Spleen (tissue), 11 donors: ENCODE results near the gene MED12. TPM values are rescaled to one million over a fixed set of nuclear protein-coding genes. Genes with fewer than 3 reads are reported as not detected.

Experiments used
- DNase-seq: peaks from one replicate; pipeline ENCODE4 v3.0.0-alpha.2; 2020
- H3K27ac ChIP-seq, 8 donors: fragments of 200-600 bp; sonication (generic) in 7 of 8; 1 replicate in 4 of 8; 2 replicates in 4 of 8; pipeline versions ENCODE4 v1.5.0 to v1.8.0; 2016 to 2021; ENCODE audit warnings: inconsistent platforms in 4 of 8, mild to moderate bottlenecking in 4 of 8, moderate library complexity in 1 of 8
- H3K27me3 ChIP-seq, 7 donors: fragments of 200-600 bp; sonication (generic) in 6 of 7; replicated peaks in 1 of 7; 1 replicate in 4 of 7; 2 replicates in 3 of 7; pipeline versions ENCODE4 v1.5.0 to v1.8.0; 2016 to 2021; ENCODE audit warnings: inconsistent platforms in 3 of 7, mild to moderate bottlenecking in 1 of 7
- H3K36me3 ChIP-seq, 6 donors: fragments of 200-600 bp; sonication (generic) in 5 of 6; 1 replicate in 4 of 6; 2 replicates in 2 of 6; pipeline versions ENCODE4 v1.5.0 to v1.8.0; 2016 to 2021; ENCODE audit warnings: inconsistent platforms in 2 of 6
- H3K4me1 ChIP-seq, 6 donors: fragments of 200-600 bp; sonication (generic) in 5 of 6; 1 replicate in 3 of 6; 2 replicates in 3 of 6; pipeline versions ENCODE4 v1.5.0 to v1.8.0; 2016 to 2021; ENCODE audit warnings: inconsistent platforms in 3 of 6
- H3K4me3 ChIP-seq, 8 donors: fragments of 200-600 bp; sonication (generic) in 7 of 8; 1 replicate in 4 of 8; 2 replicates in 4 of 8; pipeline versions ENCODE4 v1.5.0 to v1.8.0; 2016 to 2021; ENCODE audit warnings: inconsistent platforms in 4 of 8, mild to moderate bottlenecking in 4 of 8, moderate library complexity in 2 of 8
- H3K9me3 ChIP-seq, 8 donors: fragments of 200-600 bp; sonication (generic) in 7 of 8; 1 replicate in 4 of 8; 2 replicates in 4 of 8; pipeline versions ENCODE4 v1.5.0 to v1.8.0; 2016 to 2021; ENCODE audit warnings: inconsistent platforms in 4 of 8
- CTCF ChIP-seq, 11 experiments: fragments of 200-600 bp in 7 of 11; fragments of 450-650 bp in 4 of 11; sonication (generic) in 4 of 11; IDR thresholded peaks in 8 of 11; conservative IDR thresholded peaks in 3 of 11; 1 replicate in 7 of 11; 2 replicates in 4 of 11; pipeline versions ENCODE4 v1.4.0 to v1.8.0; 2016 to 2021; ENCODE audit warnings: antibody characterized with exemption in 11 of 11, inconsistent platforms in 4 of 11, mild to moderate bottlenecking in 1 of 11
- POLR2A ChIP-seq, 3 donors: fragments of 450-650 bp; IDR thresholded peaks; one replicate each; pipeline ENCODE4 v1.5.1; 2017; ENCODE audit warnings: antibody characterized with exemption in 3 of 3, mild to moderate bottlenecking in 1 of 3
- POLR2AphosphoS5 ChIP-seq, 3 donors: sonication (generic); formaldehyde crosslinking; IDR thresholded peaks; one replicate each; pipeline ENCODE4 v1.5.1; 2017; ENCODE audit warnings: antibody characterized with exemption in 3 of 3
- WGBS, 5 donors: extraction: QIAGEN DNeasy Blood & Tissue Kit in 3 of 5; methylation state at CpG; one replicate each; pipeline versions ENCODE4 v1.1.5 to v1.1.7; 2013 to 2018; 5-methylcytosine and 5-hydroxymethylcytosine counted together
- intact Hi-C: fragments of 100-400 bp; cut with DNase I; formaldehyde crosslinking; loops from one replicate; pipeline ENCODE4 v1.15.0; 2023; ENCODE audit warnings: low total_unique reads
- polyA plus RNA-seq, 3 donors: library from polyadenylated mRNA; stranded (reverse); fragments of 200-250 nt; gene quantifications; one replicate each; pipeline ENCODE4 v1.2.1, GENCODE V29; 2013
- total RNA-seq, 7 donors: library from RNA; depleted of rRNA in 3 of 7; stranded (reverse); fragments of >200 nt in 3 of 7; fragmentation: NEBNext Ultra II Directional in 4 of 7; extraction: Animal tissue kit (Norgen Biotek cat#: 25700) in 4 of 7; gene quantifications; one replicate each; pipeline versions ENCODE4 v1.1.0 to v1.2.1, GENCODE V29; 2016 to 2021
- donor health status: healthy with polysubstance abuse.
- donor health status: DM: no; HTN: no; CAD: no; lungs with moderate emphysema.
- donor health status: DM: no; HTN: no; CAD: no.
- donor health status: Bipolar disorder and iron deficiency.
- donor health status: healthy.
- donor health status: DM: no; HTN: no; CAD: no.
- donor health status: DM: yes; HTN: yes; CAD: no.

Gene MED12
- total and polyA plus RNA-seq, 10 donors: 5.2 to 151 (median 96.9) TPM

- Histone ChIP-seq H3K4me1 (no peaks in the 10 kb centered on the region), H3K27me3 (peaks cover 0 to 4% (median 0%) of the 10 kb centered on the region in 7 donors), H3K4me3 (no peak overlapping the region), H3K9me3 (no peaks in the 10 kb centered on the region), H3K36me3 (no peaks in the 10 kb centered on the region), H3K27ac (no peak overlapping the region)
- intact Hi-C loops: no loop called here
- no peak for DNase-seq
- TF ChIP-seq POLR2AphosphoS5 (IDR thresholded peaks at IDR 0.05): no peak
- no peak for TF ChIP-seq POLR2A (IDR thresholded peaks at IDR 0.05)
- TF ChIP-seq CTCF (IDR thresholded peaks at IDR 0.05 in 8 of 11, conservative IDR thresholded peaks at IDR 0.05 in 3 of 11): no peak
- WGBS, 5 donors: 76 to 91% (median 83%) methylated on average over 5 of the region's 5 CpGs
Measured at GRCh38 chrX:71082124-71082647, 36.2 kb upstream of the MED12 start.

GRCh38 chrX:71082822-71083221, 35.6 kb upstream of the MED12 start:
- Histone ChIP-seq H3K4me3 (no peak overlapping the region), H3K27me3 (peaks cover 0 to 4% (median 0%) of the 10 kb centered on the region in 7 donors), H3K27ac (no peak overlapping the region), H3K9me3 (no peaks in the 10 kb centered on the region), H3K36me3 (no peaks in the 10 kb centered on the region), H3K4me1 (no peaks in the 10 kb centered on the region)
- intact Hi-C loops: no loop called here
- DNase-seq: no peak
- TF ChIP-seq CTCF (IDR thresholded peaks at IDR 0.05 in 8 of 11, conservative IDR thresholded peaks at IDR 0.05 in 3 of 11) (no peak), POLR2A (IDR thresholded peaks at IDR 0.05) (no peak), POLR2AphosphoS5 (IDR thresholded peaks at IDR 0.05) (no peak)
- WGBS, 5 donors: 75 to 96% (median 86%) methylated on average over 4 of the region's 4 CpGs

DNA sequence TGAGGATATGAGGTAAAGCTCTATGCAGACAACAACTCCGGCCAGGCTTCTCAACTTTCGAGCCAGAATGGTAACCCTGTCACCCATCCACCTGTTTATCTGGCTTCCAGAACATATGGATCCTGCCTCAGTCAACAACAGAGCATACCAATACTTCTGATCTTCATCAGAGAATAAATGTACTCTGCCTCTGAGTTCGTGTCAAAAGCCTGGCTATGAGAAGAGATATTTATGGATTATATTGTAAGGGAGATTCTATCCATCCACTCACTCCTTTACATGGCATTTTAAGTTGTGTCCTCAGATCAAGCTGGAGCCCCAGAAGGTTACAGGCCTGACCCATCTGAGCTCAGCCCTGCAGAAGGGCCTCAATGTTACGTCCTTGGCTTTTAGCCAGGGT, 32.5 kb upstream of the MED12 start:
- TF ChIP-seq POLR2AphosphoS5 (IDR thresholded peaks at IDR 0.05) (no peak), CTCF (IDR thresholded peaks at IDR 0.05 in 8 of 11, conservative IDR thresholded peaks at IDR 0.05 in 3 of 11) (no peak), POLR2A (IDR thresholded peaks at IDR 0.05) (no peak)
- 62 to 86% (median 69%) methylated on average over 4 of the region's 4 CpGs for WGBS, 5 donors
- intact Hi-C loops: no loop called here

DNA sequence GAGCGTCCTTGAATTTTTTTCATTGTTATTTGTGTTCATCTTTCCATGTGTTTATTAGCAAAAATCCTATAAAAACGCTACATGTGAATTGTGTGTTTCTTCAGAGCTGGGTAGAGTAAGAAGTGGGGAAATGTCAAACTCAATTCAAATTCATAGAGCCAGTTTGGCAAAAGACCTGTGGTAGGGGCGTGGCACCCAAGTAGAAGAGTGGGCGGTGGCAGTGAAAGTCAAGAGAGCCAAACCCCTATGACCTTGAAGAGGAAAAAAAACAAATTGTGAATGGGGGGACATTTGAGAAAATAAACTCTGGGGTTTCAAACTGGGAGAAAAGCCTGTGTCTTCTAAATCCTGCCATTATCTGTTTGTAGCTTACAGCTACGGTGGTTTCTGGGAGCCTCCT, 27.1 kb upstream of the MED12 start:
- TF ChIP-seq POLR2A (IDR thresholded peaks at IDR 0.05): no peak
- TF ChIP-seq CTCF (IDR thresholded peaks at IDR 0.05 in 8 of 11, conservative IDR thresholded peaks at IDR 0.05 in 3 of 11): no peak
- no peaks in the 10 kb centered on the region for H3K9me3 ChIP-seq
- WGBS, 5 donors: 74 to 90% (median 88%) methylated on average over 5 of the region's 5 CpGs
- peaks cover 0 to 6% (median 2%) of the 10 kb centered on the region in 6 donors for H3K4me1 ChIP-seq
- no peak overlapping the region for H3K4me3 ChIP-seq
- no peaks in the 10 kb centered on the region for H3K27me3 ChIP-seq
- no peak for DNase-seq
- no peaks in the 10 kb centered on the region for H3K36me3 ChIP-seq
- no peak overlapping the region for H3K27ac ChIP-seq
- intact Hi-C loops: no loop called here

More for the DNA sequence above, 32.5 kb upstream of the MED12 start:
- no peaks in the 10 kb centered on the region for H3K4me1 ChIP-seq
- H3K4me3 ChIP-seq: no peak overlapping the region
- no peaks in the 10 kb centered on the region for H3K36me3 ChIP-seq
- H3K27ac ChIP-seq: no peak overlapping the region
- peak; percentile 13 for DNase-seq
- H3K9me3 ChIP-seq: no peaks in the 10 kb centered on the region
- H3K27me3 ChIP-seq: peaks cover 0 to 4% (median 0%) of the 10 kb centered on the region in 7 donors
